Measurements from ENCODE around the gene OSR1.
A peak's percentile ranks its signal among the peaks of the same experiment; 100 is the strongest.
"Not testable (repeated sequence)": the region's sequence is repeated elsewhere in the genome, so short reads cannot be mapped to it uniquely, and the experiment has no call there.

Gene OSR1

GRCh38 chr2:19358242-19359020 lies at the start of gene OSR1:
TSS of gene OSR1 (minus strand) at chr2:19358623. CDS start at chr2:19353805, 4,818 bp downstream.
- DNase-seq = no peak

GRCh38 chr2:19403785-19404184 lies 45.4 kb upstream of the OSR1 start:
- DNase-seq = no peak

- DNase-seq = no peak
Observed at GRCh38 chr2:19392191-19392590, 33.8 kb upstream of the OSR1 start.

- DNase-seq = not testable (repeated sequence)
Observed at GRCh38 chr2:19389469-19389868, 31.0 kb upstream of the OSR1 start.

GRCh38 chr2:19380532-19380931 lies 22.1 kb upstream of the OSR1 start:
- no peak for DNase-seq

GRCh38 chr2:19378939-19379338 lies 20.5 kb upstream of the OSR1 start:
- DNase-seq = no peak

GRCh38 chr2:19377717-19378116 lies 19.3 kb upstream of the OSR1 start:
- DNase-seq = no peak

GRCh38 chr2:19373352-19373751 lies 14.9 kb upstream of the OSR1 start:
- no peak for DNase-seq

GRCh38 chr2:19371996-19372582 lies 13.7 kb upstream of the OSR1 start:
- DNase-seq = no peak

GRCh38 chr2:19369341-19369955 lies 11.0 kb upstream of the OSR1 start:
- DNase-seq = no peak

- DNase-seq = no peak
Observed at GRCh38 chr2:19368760-19369159, 10.3 kb upstream of the OSR1 start.

- DNase-seq = no peak
Observed at GRCh38 chr2:19367326-19367725, 8.9 kb upstream of the OSR1 start.

GRCh38 chr2:19365126-19365525 lies 6.7 kb upstream of the OSR1 start:
- DNase-seq = no peak

- no peak for DNase-seq
Observed at GRCh38 chr2:19364014-19364413, 5.6 kb upstream of the OSR1 start.

GRCh38 chr2:19363474-19363778 lies 5.0 kb upstream of the OSR1 start:
- DNase-seq = no peak

- peak; percentile 25 to 67 for DNase-seq
Observed at GRCh38 chr2:19362755-19363473, 4.5 kb upstream of the OSR1 start.

GRCh38 chr2:19362094-19362754 lies 3.8 kb upstream of the OSR1 start:
- DNase-seq = no peak

- no peak for DNase-seq
Observed at GRCh38 chr2:19361325-19361990, 3.0 kb upstream of the OSR1 start.

- no peak for DNase-seq
Observed at GRCh38 chr2:19360966-19361321, 2.5 kb upstream of the OSR1 start.

- DNase-seq = no peak
Observed at GRCh38 chr2:19360266-19360965, 2.0 kb upstream of the OSR1 start.

- no peak for DNase-seq
Observed at GRCh38 chr2:19359456-19359855, 1.0 kb upstream of the OSR1 start.

GRCh38 chr2:19359021-19359357 lies 566 bp upstream of the OSR1 start:
- DNase-seq = no peak

Measured in NCI-H446 (cell line).